ENCODE data around the gene CES1. TPM values are rescaled to one million over a fixed set of nuclear protein-coding genes. Genes with fewer than 3 reads are reported as not detected.

CES1 gene
- 29.1 TPM for total RNA-seq
- long read RNA-seq, transcript CES1-201 (14 exons, 2,006 nt) = minor isoform, 7 of 32 reads
- long read RNA-seq, transcript CES1-202 (14 exons, 1,835 nt) = major isoform, 12 of 32 reads
- long read RNA-seq, partial matches to known transcripts = 3 of 32 reads
- long read RNA-seq, other reads (novel, unspliced or antisense) = 6 of 32 reads

- peak; percentile 89 for DNase-seq
- Histone ChIP-seq H3K4me1 (peaks cover 17% of the 10 kb centered on the region), H3K36me3 (no peaks in the 10 kb centered on the region), H3K27ac (replicated peaks) (peak within 1 kb of the TSS; percentile 64), H3K9me3 (replicated peaks) (no peaks in the 10 kb centered on the region), H3K27me3 (ENCODE audit: low read depth) (no peaks in the 10 kb centered on the region), H3K4me3 (peak within 1 kb of the TSS; percentile 57)
- intact Hi-C loops (cut with micrococcal nuclease) = no loop called here
- no peak for TF ChIP-seq CTCF (IDR thresholded peaks at IDR 0.05; ENCODE audit: borderline replicate concordance)
Observed at GRCh38 chr16:55832773-55833691, at the start of gene CES1. Gene CES1, minus strand, starts transcription at chr16:55833096. Its CDS starts 41 bp downstream, at chr16:55833055.

- Histone ChIP-seq H3K4me3 (no peak overlapping the region), H3K4me1 (no peaks in the 10 kb centered on the region), H3K27me3 (ENCODE audit: low read depth) (peaks cover 41% of the 10 kb centered on the region), H3K36me3 (no peaks in the 10 kb centered on the region), H3K9me3 (replicated peaks) (no peaks in the 10 kb centered on the region), H3K27ac (replicated peaks) (no peak overlapping the region)
- intact Hi-C loops (cut with micrococcal nuclease) = no loop called here
- no peak for DNase-seq
- TF ChIP-seq CTCF (IDR thresholded peaks at IDR 0.05; ENCODE audit: borderline replicate concordance) = no peak
Observed at GRCh38 chr16:55876854-55877253, 44.0 kb upstream of the CES1 start.

- H3K9me3 ChIP-seq (replicated peaks) = no peaks in the 10 kb centered on the region
- H3K36me3 ChIP-seq = no peaks in the 10 kb centered on the region
- peaks cover 41% of the 10 kb centered on the region for H3K27me3 ChIP-seq (ENCODE audit: low read depth)
- no peak within 1 kb of the TSS for H3K27ac ChIP-seq (replicated peaks)
- no peak for DNase-seq
- no peak for TF ChIP-seq CTCF (IDR thresholded peaks at IDR 0.05; ENCODE audit: borderline replicate concordance)
- intact Hi-C loops (cut with micrococcal nuclease) = no loop called here
- H3K4me1 ChIP-seq = no peaks in the 10 kb centered on the region
- no peak within 1 kb of the TSS for H3K4me3 ChIP-seq
Observed at GRCh38 chr16:55875273-55875672, 42.4 kb upstream of the CES1 start, which contains the start of gene CES5A. Gene CES5A, minus strand, starts transcription at chr16:55875373. Its CDS starts 152 bp downstream, at chr16:55875221.

- DNase-seq = no peak
- TF ChIP-seq CTCF (IDR thresholded peaks at IDR 0.05; ENCODE audit: borderline replicate concordance) = no peak
- no peaks in the 10 kb centered on the region for H3K9me3 ChIP-seq (replicated peaks)
- peaks cover 41% of the 10 kb centered on the region for H3K27me3 ChIP-seq (ENCODE audit: low read depth)
- no peaks in the 10 kb centered on the region for H3K36me3 ChIP-seq
- intact Hi-C loops (cut with micrococcal nuclease) = no loop called here
- H3K4me3 ChIP-seq = no peak overlapping the region
- H3K4me1 ChIP-seq = no peaks in the 10 kb centered on the region
- H3K27ac ChIP-seq (replicated peaks) = no peak overlapping the region
Observed at GRCh38 chr16:55873122-55873521, 40.2 kb upstream of the CES1 start.

GRCh38 chr16:55872130-55872529 lies 39.2 kb upstream of the CES1 start:
- TF ChIP-seq CTCF (IDR thresholded peaks at IDR 0.05; ENCODE audit: borderline replicate concordance) = no peak
- H3K27me3 ChIP-seq (ENCODE audit: low read depth) = peaks cover 41% of the 10 kb centered on the region
- no peaks in the 10 kb centered on the region for H3K9me3 ChIP-seq (replicated peaks)
- no peaks in the 10 kb centered on the region for H3K36me3 ChIP-seq
- no peak for DNase-seq
- no peak overlapping the region for H3K4me3 ChIP-seq
- no peak overlapping the region for H3K27ac ChIP-seq (replicated peaks)
- no peaks in the 10 kb centered on the region for H3K4me1 ChIP-seq
- intact Hi-C loops (cut with micrococcal nuclease) = no loop called here

Measured in left ventricle myocardium inferior (tissue), 1 donor.